Endodermal cell (in vitro differentiated cells): ENCODE data around the gene MAP1LC3B. TPM values are rescaled to one million over a fixed set of nuclear protein-coding genes. Genes with fewer than 3 reads are reported as not detected.

Experiments
- DNase-seq: peaks from one replicate; pipeline ENCODE4 v3.0.0-alpha.2; 2017
- H3K27ac ChIP-seq: 2 replicates; pipeline ENCODE4 v1.5.1; 2013; ENCODE audit warnings: mild to moderate bottlenecking, low read depth, low read length, moderate library complexity
- H3K27me3 ChIP-seq: 2 replicates; pipeline ENCODE4 v1.6.1; 2013; ENCODE audit warnings: mild to moderate bottlenecking, low read length, moderate library complexity; ENCODE audit not compliant: insufficient read depth, control insufficient read depth, poor library complexity, severe bottlenecking
- H3K36me3 ChIP-seq: 2 replicates; pipeline ENCODE4 v1.7.0; 2013; ENCODE audit warnings: mild to moderate bottlenecking, low read length, moderate library complexity; ENCODE audit not compliant: control insufficient read depth, insufficient read depth
- H3K4me1 ChIP-seq: one replicate; pipeline ENCODE4 v1.7.0; 2013; ENCODE audit warnings: low read length; ENCODE audit not compliant: control insufficient read depth, insufficient read depth
- H3K4me3 ChIP-seq: 2 replicates; pipeline ENCODE4 v1.5.1; 2013; ENCODE audit warnings: mild to moderate bottlenecking, low read length, moderate library complexity
- H3K9ac ChIP-seq: 2 replicates; pipeline ENCODE4 v1.6.1; 2013; ENCODE audit warnings: mild to moderate bottlenecking, low read length, moderate library complexity; ENCODE audit not compliant: poor library complexity, severe bottlenecking; ENCODE audit errors: extremely low read depth
- H3K9me3 ChIP-seq: 2 replicates; pipeline ENCODE4 v1.6.1; 2013; ENCODE audit warnings: mild to moderate bottlenecking, low read length, moderate library complexity; ENCODE audit not compliant: control insufficient read depth
- H3K27ac Mint-ChIP-seq: 2 replicates; pipeline ENCODE4 v1.8.0; 2020; ENCODE audit warnings: mixed read lengths
- H3K27me3 Mint-ChIP-seq: 2 replicates; pipeline ENCODE4 v1.8.0; 2021; ENCODE audit warnings: mild to moderate bottlenecking, mixed read lengths; ENCODE audit not compliant: insufficient read depth
- H3K36me3 Mint-ChIP-seq: 2 replicates; pipeline ENCODE4 v1.8.0; 2020; ENCODE audit warnings: low read depth, mixed read lengths
- H3K4me1 Mint-ChIP-seq: 2 replicates; pipeline ENCODE4 v1.8.0; 2020; ENCODE audit warnings: mixed read lengths
- H3K4me3 Mint-ChIP-seq: 2 replicates; pipeline ENCODE4 v1.8.0; 2020; ENCODE audit warnings: mild to moderate bottlenecking, moderate library complexity, mixed read lengths
- H3K9me3 Mint-ChIP-seq: 2 replicates; pipeline ENCODE4 v1.8.0; 2020; ENCODE audit warnings: mild to moderate bottlenecking, mixed read lengths
- CTCF ChIP-seq: fragments of 200-600 bp; sonication (generic); conservative IDR thresholded peaks from 2 replicates; pipeline ENCODE4 v1.5.0; 2021; ENCODE audit warnings: antibody characterized with exemption, mild to moderate bottlenecking
- WGBS, 2 experiments: methylation state at CpG; one replicate each; pipeline versions ENCODE4 v1.1.5 to v1.1.7; 2013; ENCODE audit warnings: missing lambda C conversion rate in 2 of 2, mixed read lengths in 1 of 2; ENCODE audit not compliant: insufficient coverage in 1 of 2, insufficient read length in 1 of 2; 5-methylcytosine and 5-hydroxymethylcytosine counted together
- total RNA-seq, 2 donors: library from RNA; stranded (reverse); fragmentation: NEBNext Ultra II Directional in 1 of 2; extraction: Animal tissue kit (Norgen Biotek cat#: 25700) in 1 of 2; gene quantifications; 2 replicates in 1 of 2; 3 replicates in 1 of 2; pipeline ENCODE4 v1.2.1, GENCODE V29; 2021

MAP1LC3B gene
- total RNA-seq, 2 donors from 2014 or later: 56.4 to 62.4 TPM

GRCh38 chr16:87350681-87351319 lies 41.3 kb upstream of the MAP1LC3B start:
- no peaks in the 10 kb centered on the region for H3K9me3 ChIP-seq
- DNase-seq: no peak
- no peaks in the 10 kb centered on the region for H3K27me3 ChIP-seq
- no peak overlapping the region for H3K4me3 Mint-ChIP-seq
- H3K4me1 ChIP-seq: no peaks in the 10 kb centered on the region
- H3K27ac Mint-ChIP-seq: no peak overlapping the region
- no peak overlapping the region for H3K4me3 ChIP-seq
- no peaks in the 10 kb centered on the region for H3K9me3 Mint-ChIP-seq
- peaks cover under 1% of the 10 kb centered on the region for H3K4me1 Mint-ChIP-seq
- peaks cover 7% of the 10 kb centered on the region for H3K36me3 ChIP-seq
- H3K36me3 Mint-ChIP-seq: peaks cover 13% of the 10 kb centered on the region
- H3K27ac ChIP-seq: peak overlapping the region; percentile 19
- no peak overlapping the region for H3K9ac ChIP-seq
- TF ChIP-seq CTCF: no peak
- no peaks in the 10 kb centered on the region for H3K27me3 Mint-ChIP-seq
- WGBS, 2 experiments: 87 to 89% methylated on average over 22 to 23 of the region's 23 CpGs

GRCh38 chr16:87351320-87351698 lies 40.8 kb upstream of the MAP1LC3B start:
- H3K27ac ChIP-seq: peak overlapping the region; percentile 19
- Mint-ChIP-seq H3K27me3 (no peaks in the 10 kb centered on the region), H3K4me3 (no peak overlapping the region), H3K27ac (no peak overlapping the region), H3K9me3 (no peaks in the 10 kb centered on the region), H3K36me3 (peaks cover 11% of the 10 kb centered on the region), H3K4me1 (no peaks in the 10 kb centered on the region)
- peaks cover 7% of the 10 kb centered on the region for H3K36me3 ChIP-seq
- H3K4me3 ChIP-seq: no peak overlapping the region
- TF ChIP-seq CTCF: no peak
- H3K9me3 ChIP-seq: no peaks in the 10 kb centered on the region
- H3K27me3 ChIP-seq: no peaks in the 10 kb centered on the region
- 92 to 94% methylated on average over 7 to 8 of the region's 9 CpGs for WGBS, 2 experiments
- no peaks in the 10 kb centered on the region for H3K4me1 ChIP-seq
- DNase-seq: no peak
- H3K9ac ChIP-seq: no peak overlapping the region

- no peak for DNase-seq
- Mint-ChIP-seq H3K27ac (peak overlapping the region; percentile 64), H3K36me3 (peaks cover 16% of the 10 kb centered on the region), H3K4me1 (no peaks in the 10 kb centered on the region), H3K4me3 (no peak overlapping the region), H3K27me3 (no peaks in the 10 kb centered on the region), H3K9me3 (no peaks in the 10 kb centered on the region)
- Histone ChIP-seq H3K4me1 (no peaks in the 10 kb centered on the region), H3K27me3 (no peaks in the 10 kb centered on the region), H3K9ac (no peak overlapping the region), H3K9me3 (no peaks in the 10 kb centered on the region), H3K4me3 (no peak overlapping the region), H3K27ac (no peak overlapping the region), H3K36me3 (peaks cover 3% of the 10 kb centered on the region)
- WGBS, 2 experiments: 93 to 95% methylated on average over 14 to 15 of the region's 15 CpGs
- no peak for TF ChIP-seq CTCF
Measured at GRCh38 chr16:87352818-87353217, 39.3 kb upstream of the MAP1LC3B start.
